GM12878 (cell line): Measurements from ENCODE around the gene SIVA1. TPM values are rescaled to one million over a fixed set of nuclear protein-coding genes. Genes with fewer than 3 reads are reported as not detected.

ENCODE experiments used
- BHLHE40 ChIP-seq, 2 experiments: fragments of 450-650 bp in 1 of 2; IDR thresholded peaks; 2 replicates each; pipeline ENCODE4 v1.6.1; 2011 to 2017; ENCODE audit warnings: low read depth in 2 of 2, borderline replicate concordance in 1 of 2, improper control_type of control experiment in 1 of 2, low read length in 1 of 2, mild to moderate bottlenecking in 1 of 2
- CBX3 ChIP-seq: fragments of 200-600 bp; sonication (generic); IDR thresholded peaks from 2 replicates; pipeline ENCODE4 v1.6.1; 2016; ENCODE audit warnings: low read depth, borderline replicate concordance
- CREB1 ChIP-seq: IDR thresholded peaks from 2 replicates; pipeline ENCODE4 v1.6.1; 2012; ENCODE audit warnings: low read depth, mild to moderate bottlenecking, inconsistent platforms
- CTCF ChIP-seq, 3 experiments: IDR thresholded peaks in 2 of 3; conservative IDR thresholded peaks in 1 of 3; 2 replicates each; pipeline ENCODE4 v1.5.1; 2011; ENCODE audit warnings: low read depth in 3 of 3, low read length in 3 of 3, mild to moderate bottlenecking in 3 of 3, control low read depth in 2 of 3, moderate library complexity in 2 of 3, inconsistent platforms in 1 of 3, mixed read lengths in 1 of 3; ENCODE audit not compliant: control insufficient read depth in 2 of 3, insufficient read depth in 1 of 3; ENCODE audit errors: extremely low read depth in 1 of 3
- EGR1 ChIP-seq, 2 experiments: IDR thresholded peaks; 1 replicate in 1 of 2; 2 replicates in 1 of 2; pipeline ENCODE4 v1.6.1; 2011 to 2012; ENCODE audit warnings: low read depth in 2 of 2, low read length in 2 of 2, borderline replicate concordance in 1 of 2, mild to moderate bottlenecking in 1 of 2, moderate library complexity in 1 of 2
- NBN ChIP-seq: fragments of 450-650 bp; IDR thresholded peaks from 2 replicates; pipeline ENCODE4 v1.6.1; 2016
- NR2F1 ChIP-seq: fragments of 450-650 bp; conservative IDR thresholded peaks from 2 replicates; pipeline ENCODE4 v1.6.1; 2017; ENCODE audit warnings: mild to moderate bottlenecking
- PML ChIP-seq: IDR thresholded peaks from 2 replicates; pipeline ENCODE4 v1.6.1; 2012; ENCODE audit warnings: low read length, inconsistent platforms
- POLR2AphosphoS2 ChIP-seq: IDR thresholded peaks from 2 replicates; pipeline ENCODE4 v1.6.1; 2011; ENCODE audit warnings: low read depth, mild to moderate bottlenecking, low read length, improper control_type of control experiment, moderate library complexity
- POU2F2 ChIP-seq: IDR thresholded peaks from 3 replicates; pipeline ENCODE4 v1.6.1; 2011; ENCODE audit warnings: low read depth, mild to moderate bottlenecking, low read length, borderline replicate concordance
- RCOR1 ChIP-seq: conservative IDR thresholded peaks from 2 replicates; pipeline ENCODE4 v1.6.1; 2012; ENCODE audit warnings: low read depth, low read length, improper control_type of control experiment
- STAT1 ChIP-seq: fragments of 450-650 bp; conservative IDR thresholded peaks from 2 replicates; pipeline ENCODE4 v1.6.1; 2014; ENCODE audit warnings: antibody characterized with exemption, mild to moderate bottlenecking
- polyA plus RNA-seq, 11 experiments: library from polyadenylated mRNA; depleted of rRNA in 4 of 11; unstranded in 6 of 11; stranded (reverse) in 5 of 11; fragments of >200 nt; fragmentation: Nextera tagmentation in 4 of 11; fragmentation: Illumina TruSeq in 1 of 11; extraction: Ambion mirVana in 4 of 11; extraction: Trizol in 1 of 11; gene quantifications; 1 replicate in 1 of 11; 2 replicates in 10 of 11; pipeline versions ENCODE4 v1.2.1 to v1.2.3, GENCODE V29; 2011 to 2016; ENCODE audit warnings: inconsistent platforms in 2 of 11, missing spikeins in 2 of 11, low read depth in 1 of 11
- total RNA-seq, 4 experiments: library from RNA; depleted of rRNA in 3 of 4; stranded (reverse); fragments of >200 nt in 3 of 4; fragmentation: Illumina TruSeq in 1 of 4; extraction: Trizol in 1 of 4; gene quantifications; 2 replicates each; pipeline versions ENCODE4 v1.2.1 to v1.2.3, GENCODE V29; 2013 to 2021
- TF ChIP-seq, protein P1 (sequence below): fragments of 450-650 bp; IDR thresholded peaks from 2 replicates; pipeline ENCODE4 v1.6.1; 2016; ENCODE audit warnings: mild to moderate bottlenecking
- TF ChIP-seq, protein P2 (sequence below): fragments of 450-650 bp; IDR thresholded peaks from 2 replicates; pipeline ENCODE4 v1.6.1; 2017; ENCODE audit warnings: borderline replicate concordance

Gene SIVA1
- total and polyA plus RNA-seq, 10 of the 15 experiments (the other 5 are each of a cell fraction or from before 2014, with no cell fraction given): 4.6 to 282 (median 106) TPM

DNA sequence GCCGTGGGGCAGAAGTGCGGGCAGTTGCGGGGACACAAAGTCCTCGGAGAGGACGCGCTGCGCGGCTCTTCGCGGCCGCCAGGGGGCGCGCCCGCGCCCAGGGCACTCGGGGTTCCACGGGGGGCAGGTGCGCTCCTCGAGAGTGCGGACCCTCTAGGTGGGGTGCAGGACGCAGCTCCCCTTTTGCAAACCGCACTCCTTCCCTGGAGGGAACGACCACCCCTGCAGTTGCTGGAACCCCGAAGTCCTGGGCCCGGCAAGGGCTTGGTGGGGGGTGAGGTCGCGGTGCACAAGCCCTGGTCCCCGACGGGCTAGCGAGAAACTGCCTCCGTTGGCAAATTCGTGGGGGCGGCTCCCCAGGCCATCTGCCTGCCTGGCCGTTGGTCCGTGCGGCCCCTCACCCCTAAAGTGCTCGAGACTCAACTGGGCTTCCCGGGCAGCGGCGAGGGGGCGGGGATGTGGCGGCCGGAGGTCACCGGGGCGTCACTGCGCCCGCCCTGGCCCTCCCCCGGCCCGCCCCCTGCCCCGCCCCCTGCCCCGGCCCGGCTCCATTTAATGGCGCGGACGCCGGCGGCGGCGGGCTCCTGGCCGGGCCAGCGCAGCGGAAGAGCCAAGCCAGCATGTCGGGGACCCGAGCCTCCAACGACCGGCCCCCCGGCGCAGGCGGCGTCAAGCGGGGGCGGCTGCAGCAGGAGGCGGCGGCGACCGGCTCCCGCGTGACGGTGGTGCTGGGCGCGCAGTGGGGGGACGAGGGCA lies 29.1 kb upstream of the SIVA1 start, which contains the start of gene ADSS1 (continued):
- peak in 1 of 2 experiments; percentile 33; a peak in 1 of 4 replicates for TF ChIP-seq BHLHE40 (IDR thresholded peaks at IDR 0.05; ENCODE audit: borderline replicate concordance in 1 of 2, low read depth in 2 of 2, low read length in 1 of 2)
- no peak for TF ChIP-seq PML
- TF ChIP-seq EGR1 (IDR thresholded peaks at IDR 0.05; ENCODE audit: borderline replicate concordance in 1 of 2, low read depth in 2 of 2, low read length in 2 of 2): peak in 1 of 2 experiments; percentile 50; a peak in 1 of 3 replicates
- TF ChIP-seq STAT1: no peak
- TF ChIP-seq NBN: peak; percentile 27; the same call in 1 of the 2 replicates
- TF ChIP-seq, protein P1, sequence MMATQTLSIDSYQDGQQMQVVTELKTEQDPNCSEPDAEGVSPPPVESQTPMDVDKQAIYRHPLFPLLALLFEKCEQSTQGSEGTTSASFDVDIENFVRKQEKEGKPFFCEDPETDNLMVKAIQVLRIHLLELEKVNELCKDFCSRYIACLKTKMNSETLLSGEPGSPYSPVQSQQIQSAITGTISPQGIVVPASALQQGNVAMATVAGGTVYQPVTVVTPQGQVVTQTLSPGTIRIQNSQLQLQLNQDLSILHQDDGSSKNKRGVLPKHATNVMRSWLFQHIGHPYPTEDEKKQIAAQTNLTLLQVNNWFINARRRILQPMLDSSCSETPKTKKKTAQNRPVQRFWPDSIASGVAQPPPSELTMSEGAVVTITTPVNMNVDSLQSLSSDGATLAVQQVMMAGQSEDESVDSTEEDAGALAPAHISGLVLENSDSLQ: no peak
- TF ChIP-seq, protein P2, sequence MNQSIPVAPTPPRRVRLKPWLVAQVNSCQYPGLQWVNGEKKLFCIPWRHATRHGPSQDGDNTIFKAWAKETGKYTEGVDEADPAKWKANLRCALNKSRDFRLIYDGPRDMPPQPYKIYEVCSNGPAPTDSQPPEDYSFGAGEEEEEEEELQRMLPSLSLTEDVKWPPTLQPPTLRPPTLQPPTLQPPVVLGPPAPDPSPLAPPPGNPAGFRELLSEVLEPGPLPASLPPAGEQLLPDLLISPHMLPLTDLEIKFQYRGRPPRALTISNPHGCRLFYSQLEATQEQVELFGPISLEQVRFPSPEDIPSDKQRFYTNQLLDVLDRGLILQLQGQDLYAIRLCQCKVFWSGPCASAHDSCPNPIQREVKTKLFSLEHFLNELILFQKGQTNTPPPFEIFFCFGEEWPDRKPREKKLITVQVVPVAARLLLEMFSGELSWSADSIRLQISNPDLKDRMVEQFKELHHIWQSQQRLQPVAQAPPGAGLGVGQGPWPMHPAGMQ: no peak
- peak; percentile 97 for TF ChIP-seq NR2F1
- peak; percentile 67 to 93 (median 87) for TF ChIP-seq CTCF (IDR thresholded peaks at IDR 0.05 in 2 of 3, conservative IDR thresholded peaks at IDR 0.05 in 1 of 3; ENCODE audit: control insufficient read depth in 2 of 3, extremely low read depth in 1 of 3, insufficient read depth in 1 of 3, low read depth in 3 of 3, low read length in 3 of 3)
- no peak for TF ChIP-seq CREB1
- no peak for TF ChIP-seq RCOR1
- no peak for TF ChIP-seq POLR2AphosphoS2
- no peak for TF ChIP-seq CBX3
- TF ChIP-seq POU2F2: 0 out of 3 replicates have a peak, but pooled peaks have one; percentile 12
